K562 (cell line): Measurements from ENCODE around the gene ZNF219.

ENCODE experiments used
- HNRNPL ChIP-seq: fragments of 200-400 bp; formaldehyde crosslinking; IDR thresholded peaks from 2 replicates; pipeline ENCODE4 v1.6.1; 2017; ENCODE audit warnings: low read depth, mild to moderate bottlenecking, low read length
- ZC3H4 ChIP-seq: sonication (generic); formaldehyde crosslinking; IDR thresholded peaks from 2 replicates; pipeline ENCODE4 v1.9.0; 2021; ENCODE audit warnings: missing genetic modification reagents, borderline replicate concordance

GRCh38 chr14:21096438-21096837, 2.0 kb downstream of the ZNF219 start:
- no peak for TF ChIP-seq HNRNPL
- TF ChIP-seq ZC3H4 (CRISPR knock-in tag), result no peak
